Activated CD4-positive, alpha-beta T cell treated with anti-CD3 and anti-CD28 coated beads, Interleukin-2, amount 10 ng/mL, durations not matched to agents 24 days and 14 days (primary cell): ENCODE data around the gene TTC17. TPM values are rescaled to one million over a fixed set of nuclear protein-coding genes. Genes with fewer than 3 reads are reported as not detected.
"Not testable (repeated sequence)": the region's sequence is repeated elsewhere in the genome, so short reads cannot be mapped to it uniquely, and the experiment has no call there.

Source experiments
- DNase-seq: peaks from one replicate; pipeline ENCODE4 v3.0.0; 2022
- H3K27ac Mint-ChIP-seq: one replicate; pipeline ENCODE4 v1.8.0; 2022; ENCODE audit warnings: mild to moderate bottlenecking, mixed read lengths
- H3K27me3 Mint-ChIP-seq: one replicate; pipeline ENCODE4 v1.8.0; 2022; ENCODE audit warnings: mixed read lengths
- H3K36me3 Mint-ChIP-seq: one replicate; pipeline ENCODE4 v1.8.0; 2022; ENCODE audit warnings: low read depth, mild to moderate bottlenecking, mixed read lengths
- H3K4me1 Mint-ChIP-seq: one replicate; pipeline ENCODE4 v1.8.0; 2021; ENCODE audit warnings: mixed read lengths
- H3K4me3 Mint-ChIP-seq: one replicate; pipeline ENCODE4 v1.8.0; 2022; ENCODE audit warnings: mild to moderate bottlenecking, moderate library complexity, mixed read lengths
- H3K9me3 Mint-ChIP-seq: one replicate; pipeline ENCODE4 v1.8.0; 2021; ENCODE audit warnings: mixed read lengths
- intact Hi-C: fragments of 100-400 bp; cut with micrococcal nuclease; formaldehyde crosslinking; loops from one replicate; pipeline ENCODE4 v1.15.1; 2023
- total RNA-seq: library from RNA; stranded (reverse); gene quantifications from 2 replicates; pipeline ENCODE4 v1.2.3, GENCODE V29; 2022

Gene TTC17
- total RNA-seq: 64.9 and 75.1 TPM in 2 replicates

GRCh38 chr11:43358801-43359421 lies at the start of gene TTC17:
TTC17 (plus strand) TSS chr11:43358920; CDS start chr11:43358955, 35 bp downstream.
- H3K27me3 Mint-ChIP-seq: no peaks in the 10 kb centered on the region
- H3K4me3 Mint-ChIP-seq: peak within 1 kb of the TSS; percentile 99
- DNase-seq: peak; percentile 98
- H3K4me1 Mint-ChIP-seq: peaks cover 29% of the 10 kb centered on the region
- peaks cover 18% of the 10 kb centered on the region for H3K36me3 Mint-ChIP-seq
- H3K27ac Mint-ChIP-seq: peak within 1 kb of the TSS; percentile 97
- intact Hi-C loops: loop anchor here (1.0 to 2.0 kb wide), 3 partner anchors 34 to 60 kb away; partner anchors contain the start of gene API5
- no peaks in the 10 kb centered on the region for H3K9me3 Mint-ChIP-seq

GRCh38 chr11:43311791-43312607 lies 46.7 kb upstream of the TTC17 start, which contains the start of gene API5:
API5 (plus strand) TSS chr11:43311996; CDS start chr11:43312128, 132 bp downstream.
- H3K36me3 Mint-ChIP-seq: peaks cover 9% of the 10 kb centered on the region
- intact Hi-C loops: loop anchor here (1.0 to 10.0 kb wide), 10 partner anchors 46 to 783 kb away; partner anchors contain the start of genes EXT2, HSD17B12 and TTC17
- no peaks in the 10 kb centered on the region for H3K9me3 Mint-ChIP-seq
- no peaks in the 10 kb centered on the region for H3K27me3 Mint-ChIP-seq
- peak; percentile 98 for DNase-seq
- peak within 1 kb of the TSS; percentile 92 for H3K27ac Mint-ChIP-seq
- peaks cover 33% of the 10 kb centered on the region for H3K4me1 Mint-ChIP-seq
- H3K4me3 Mint-ChIP-seq: peak within 1 kb of the TSS; percentile 92

GRCh38 chr11:43315966-43316365 lies 42.8 kb upstream of the TTC17 start:
- intact Hi-C loops: loop anchor here (10.0 kb wide), 2 partner anchors 549 to 779 kb away; partner anchors contain the start of gene EXT2
- H3K4me3 Mint-ChIP-seq: no peak overlapping the region
- H3K27ac Mint-ChIP-seq: no peak overlapping the region
- no peaks in the 10 kb centered on the region for H3K9me3 Mint-ChIP-seq
- no peak for DNase-seq
- peaks cover 35% of the 10 kb centered on the region for H3K4me1 Mint-ChIP-seq
- peaks cover 20% of the 10 kb centered on the region for H3K36me3 Mint-ChIP-seq
- H3K27me3 Mint-ChIP-seq: no peaks in the 10 kb centered on the region

GRCh38 chr11:43316451-43316850 lies 42.3 kb upstream of the TTC17 start:
- Mint-ChIP-seq H3K27me3 (no peaks in the 10 kb centered on the region), H3K4me3 (no peak overlapping the region), H3K4me1 (peaks cover 34% of the 10 kb centered on the region), H3K9me3 (no peaks in the 10 kb centered on the region), H3K27ac (no peak overlapping the region), H3K36me3 (peaks cover 22% of the 10 kb centered on the region)
- intact Hi-C loops: loop anchor here (10.0 kb wide), 2 partner anchors 548 to 778 kb away; partner anchors contain the start of gene EXT2
- peak; percentile 65 for DNase-seq

- intact Hi-C loops: no loop called here
- DNase-seq: no peak
- no peaks in the 10 kb centered on the region for H3K4me1 Mint-ChIP-seq
- H3K4me3 Mint-ChIP-seq: no peak overlapping the region
- H3K27me3 Mint-ChIP-seq: no peaks in the 10 kb centered on the region
- peaks cover 60% of the 10 kb centered on the region for H3K36me3 Mint-ChIP-seq
- H3K27ac Mint-ChIP-seq: no peak overlapping the region
- no peaks in the 10 kb centered on the region for H3K9me3 Mint-ChIP-seq
Observed at GRCh38 chr11:43327987-43328386, 30.7 kb upstream of the TTC17 start.

- H3K4me1 Mint-ChIP-seq: no peaks in the 10 kb centered on the region
- intact Hi-C loops: no loop called here
Observed at GRCh38 chr11:43328482-43328881, 30.2 kb upstream of the TTC17 start.

GRCh38 chr11:43341159-43341558 lies 17.6 kb upstream of the TTC17 start:
- H3K36me3 Mint-ChIP-seq: peaks cover 30% of the 10 kb centered on the region
- H3K27ac Mint-ChIP-seq: no peak overlapping the region
- intact Hi-C loops: no loop called here
- DNase-seq: no peak
- H3K27me3 Mint-ChIP-seq: no peaks in the 10 kb centered on the region
- no peaks in the 10 kb centered on the region for H3K4me1 Mint-ChIP-seq
- H3K9me3 Mint-ChIP-seq: no peaks in the 10 kb centered on the region
- H3K4me3 Mint-ChIP-seq: no peak overlapping the region

More at GRCh38 chr11:43328482-43328881, 30.2 kb upstream of the TTC17 start:
- no peak overlapping the region for H3K27ac Mint-ChIP-seq
- H3K27me3 Mint-ChIP-seq: no peaks in the 10 kb centered on the region
- no peaks in the 10 kb centered on the region for H3K9me3 Mint-ChIP-seq
- H3K4me3 Mint-ChIP-seq: no peak overlapping the region
- peaks cover 55% of the 10 kb centered on the region for H3K36me3 Mint-ChIP-seq
- no peak for DNase-seq

GRCh38 chr11:43351426-43351825 lies 7.3 kb upstream of the TTC17 start:
- H3K36me3 Mint-ChIP-seq, intact Hi-C loops, DNase-seq, H3K9me3 Mint-ChIP-seq, H3K4me3 Mint-ChIP-seq, H3K27me3 Mint-ChIP-seq, H3K4me1 Mint-ChIP-seq, H3K27ac Mint-ChIP-seq: not testable (repeated sequence)

GRCh38 chr11:43354311-43354710 lies 4.4 kb upstream of the TTC17 start:
- Mint-ChIP-seq H3K27me3 (no peaks in the 10 kb centered on the region), H3K4me3 (no peak overlapping the region), H3K36me3 (peaks cover 3% of the 10 kb centered on the region), H3K4me1 (peaks cover 11% of the 10 kb centered on the region), H3K27ac (no peak overlapping the region), H3K9me3 (no peaks in the 10 kb centered on the region)
- DNase-seq: no peak
- intact Hi-C loops: no loop called here

- Mint-ChIP-seq H3K4me1 (peaks cover 25% of the 10 kb centered on the region), H3K27ac (no peak overlapping the region), H3K4me3 (no peak overlapping the region), H3K27me3 (no peaks in the 10 kb centered on the region), H3K9me3 (no peaks in the 10 kb centered on the region), H3K36me3 (peaks cover 10% of the 10 kb centered on the region)
- intact Hi-C loops: no loop called here
- no peak for DNase-seq
Observed at GRCh38 chr11:43356336-43356735, 2.4 kb upstream of the TTC17 start.

GRCh38 chr11:43358279-43358800 lies 380 bp upstream of the TTC17 start:
- Mint-ChIP-seq H3K27ac (peak overlapping the region; percentile 97), H3K36me3 (peaks cover 13% of the 10 kb centered on the region), H3K9me3 (no peaks in the 10 kb centered on the region), H3K4me1 (peaks cover 29% of the 10 kb centered on the region), H3K27me3 (no peaks in the 10 kb centered on the region), H3K4me3 (peak overlapping the region; percentile 99)
- intact Hi-C loops: loop anchor here (1.0 to 2.0 kb wide), 3 partner anchors 34 to 60 kb away; partner anchors contain the start of gene API5
- DNase-seq: no peak

GRCh38 chr11:43359422-43359818 lies 700 bp downstream of the TTC17 start:
- no peaks in the 10 kb centered on the region for H3K27me3 Mint-ChIP-seq
- peaks cover 20% of the 10 kb centered on the region for H3K36me3 Mint-ChIP-seq
- no peaks in the 10 kb centered on the region for H3K9me3 Mint-ChIP-seq
- H3K4me1 Mint-ChIP-seq: peaks cover 29% of the 10 kb centered on the region
- peak; percentile 83 for DNase-seq
- intact Hi-C loops: loop anchor here (2.0 kb wide), 2 partner anchors 33 to 59 kb away; no protein-coding TSS in a partner anchor
- H3K4me3 Mint-ChIP-seq: peak overlapping the region; percentile 99
- peak overlapping the region; percentile 97 for H3K27ac Mint-ChIP-seq

GRCh38 chr11:43360361-43361032 lies 1.8 kb downstream of the TTC17 start:
- no peak for DNase-seq
- peaks cover 24% of the 10 kb centered on the region for H3K36me3 Mint-ChIP-seq
- H3K27me3 Mint-ChIP-seq: no peaks in the 10 kb centered on the region
- H3K27ac Mint-ChIP-seq: peak overlapping the region; percentile 97
- intact Hi-C loops: no loop called here
- peak overlapping the region; percentile 99 for H3K4me3 Mint-ChIP-seq
- H3K9me3 Mint-ChIP-seq: no peaks in the 10 kb centered on the region
- peaks cover 30% of the 10 kb centered on the region for H3K4me1 Mint-ChIP-seq
